Suppressor macrophage treated with lipopolysaccharide for 1 hour (primary cell): Measurements from ENCODE around the gene CHRM4.

Experiments
- DNase-seq, 3 donors: peaks; one replicate each; pipeline ENCODE4 v3.0.0-alpha.2; 2020 to 2022

Gene CHRM4

DNA sequence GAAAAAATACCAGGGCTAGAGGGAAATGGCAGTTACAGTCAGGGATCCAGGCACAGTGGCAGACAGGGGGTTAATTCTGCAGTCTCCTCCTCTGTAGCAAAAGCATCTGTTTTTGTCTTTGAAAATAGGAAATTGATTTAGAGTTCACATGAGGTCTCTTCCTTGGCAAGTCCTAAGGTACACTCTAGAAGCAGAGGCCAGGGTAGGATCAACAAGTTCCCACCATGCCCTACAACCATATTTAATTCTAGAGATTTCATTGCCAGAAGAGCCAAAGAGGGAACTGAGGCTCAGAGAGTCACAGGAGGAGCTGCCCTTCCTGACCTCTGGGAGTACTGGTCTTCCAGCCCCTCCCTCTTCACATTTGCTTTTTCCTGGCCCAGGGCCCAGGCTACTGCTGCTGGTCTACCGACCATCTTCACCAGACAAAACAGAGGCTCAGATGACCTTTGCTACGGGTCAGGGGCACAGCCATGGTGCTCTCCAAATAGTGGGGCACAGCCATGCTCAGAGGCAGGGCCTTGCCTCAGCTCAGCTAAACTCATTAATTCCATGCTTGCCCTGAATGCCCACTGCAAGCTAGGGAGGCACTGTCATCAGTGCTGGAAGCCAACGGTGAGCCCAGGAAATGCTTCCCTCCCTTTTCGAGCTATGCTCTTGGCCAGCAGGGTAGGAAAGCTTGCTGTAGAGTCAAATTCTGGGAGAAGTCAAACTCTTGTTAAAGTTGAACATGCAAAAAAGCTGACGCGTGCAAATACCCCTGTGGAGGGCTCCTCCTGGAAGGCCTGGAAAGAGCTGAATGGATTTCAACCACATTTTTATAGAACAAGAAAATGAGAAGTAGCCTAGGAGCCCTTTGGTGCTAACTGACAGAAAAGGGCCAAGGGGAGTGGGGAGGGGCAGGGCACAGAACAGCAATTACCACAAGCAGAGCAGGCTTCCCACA lies 11.7 kb upstream of the CHRM4 start:
- no peak for DNase-seq

DNA sequence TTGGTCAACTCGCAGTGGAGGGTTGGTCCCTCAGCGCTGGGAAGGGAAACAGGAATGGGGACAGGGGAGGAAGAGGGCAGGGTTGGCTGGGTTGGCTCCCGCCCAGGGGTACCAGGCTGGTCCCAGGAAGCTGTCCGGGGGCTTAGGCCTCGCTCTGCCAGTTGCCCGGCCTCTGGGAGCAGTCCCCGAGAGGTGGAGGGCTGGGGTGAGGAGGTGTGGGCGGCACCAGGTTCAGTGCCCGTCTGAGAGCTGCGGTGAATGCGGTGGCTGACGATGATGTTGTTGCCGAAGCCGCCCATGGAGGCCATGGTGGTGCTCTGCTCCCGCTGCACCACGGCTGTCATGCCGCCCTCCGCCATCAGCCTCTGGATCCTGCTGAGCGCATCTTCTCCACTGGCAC lies 6.0 kb upstream of the CHRM4 start:
- no peak for DNase-seq

DNA sequence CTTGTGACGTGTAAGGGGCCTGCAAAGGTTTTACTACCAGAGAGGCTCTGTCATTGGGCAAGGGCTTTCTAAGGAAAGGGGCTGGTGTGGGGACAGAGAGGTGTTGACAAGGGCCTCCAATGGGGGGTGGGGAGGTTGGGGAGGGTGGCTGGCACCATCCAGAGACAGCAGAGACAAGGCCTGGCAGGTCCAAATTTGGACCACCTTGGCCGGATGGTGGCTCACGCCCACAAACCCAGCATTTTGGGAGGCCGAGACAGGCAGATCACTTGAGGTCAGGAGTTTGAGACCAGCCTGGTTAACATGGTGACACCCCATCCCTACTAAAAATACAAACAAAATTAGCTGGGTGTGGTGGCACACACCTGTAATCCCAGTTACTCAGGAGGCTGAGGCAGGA lies 2.2 kb upstream of the CHRM4 start:
- DNase-seq = no peak

DNA sequence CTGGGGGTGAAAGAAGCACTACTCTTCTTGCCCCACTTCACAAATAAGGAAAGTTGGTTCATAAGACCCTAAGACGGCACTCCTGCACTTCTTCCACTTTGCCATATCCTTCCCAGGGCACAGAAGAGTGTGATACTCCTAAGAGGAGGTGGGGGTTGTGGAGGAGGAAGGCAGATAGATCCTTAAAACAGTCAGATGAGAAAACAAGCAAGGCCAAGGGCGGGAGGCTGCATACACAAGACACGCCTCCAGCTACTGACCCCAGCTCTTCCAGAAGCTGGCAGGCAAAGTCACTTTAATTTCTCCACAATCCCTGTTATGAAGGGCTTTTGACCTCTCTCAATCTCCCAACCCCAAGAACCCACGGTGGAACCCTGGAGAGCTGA lies 1.6 kb upstream of the CHRM4 start:
- no peak for DNase-seq

DNA sequence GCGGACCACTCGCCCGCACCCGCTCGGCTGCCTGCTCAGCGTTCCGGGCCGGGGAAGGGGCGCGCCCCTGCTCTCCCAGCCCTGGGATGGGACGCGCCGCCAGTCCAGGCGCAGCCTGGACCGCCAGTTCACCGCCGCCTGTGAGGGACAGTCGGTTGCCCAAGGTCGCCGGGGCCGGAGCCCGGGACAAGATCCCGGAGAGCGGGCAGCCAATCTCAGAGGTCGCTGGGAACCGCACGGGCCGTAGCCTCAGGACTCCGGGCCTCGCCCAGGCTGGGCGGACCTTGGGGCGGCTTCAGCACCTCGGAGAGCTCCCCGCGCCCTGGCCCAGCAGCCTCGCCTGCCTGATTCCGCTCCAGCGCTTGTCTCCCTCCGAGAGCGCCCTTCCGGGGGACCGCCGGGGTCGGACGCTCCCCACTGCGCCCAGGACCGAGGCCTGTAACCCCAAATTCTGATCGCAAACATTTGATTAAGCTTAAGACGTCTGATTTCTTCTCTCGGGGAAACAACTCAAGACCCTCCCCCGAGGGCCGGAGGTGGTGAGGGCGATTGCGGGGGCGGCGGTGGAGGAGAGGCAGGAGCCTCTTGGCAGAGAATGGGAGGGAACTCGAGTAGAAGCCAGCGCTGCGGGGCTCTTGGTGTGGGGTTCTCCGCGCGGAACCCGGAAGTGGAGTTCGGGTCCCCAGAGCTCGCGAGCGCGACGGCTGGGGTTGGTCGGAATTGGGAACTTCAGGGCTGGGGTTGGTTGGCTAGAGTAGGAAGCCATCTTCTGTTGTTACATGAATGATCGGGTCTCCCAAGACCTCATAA lies 1.1 kb upstream of the CHRM4 start:
- peak; percentile 88 to 95 (median 93) for DNase-seq

DNA sequence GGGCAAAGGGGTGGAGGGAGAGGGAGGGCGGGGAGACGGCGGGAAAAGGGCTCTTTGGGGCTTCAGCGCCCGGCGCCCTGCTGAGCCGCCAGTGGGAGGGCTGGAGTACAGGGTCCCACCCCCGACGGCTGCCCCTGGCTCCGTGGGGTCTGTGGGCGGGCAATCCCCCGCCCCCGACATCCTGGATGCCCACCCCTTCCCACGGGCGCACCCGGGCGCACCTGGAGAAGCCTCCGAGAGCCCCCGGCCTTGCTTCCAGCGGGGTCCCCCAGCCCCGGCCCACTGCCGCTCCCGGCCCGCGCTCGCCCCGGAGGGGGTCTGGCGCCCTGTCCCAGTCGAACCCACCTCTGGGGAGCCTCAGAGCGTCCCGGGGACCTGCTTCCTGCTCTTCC lies 394 bp downstream of the CHRM4 start:
- DNase-seq = no peak

DNA sequence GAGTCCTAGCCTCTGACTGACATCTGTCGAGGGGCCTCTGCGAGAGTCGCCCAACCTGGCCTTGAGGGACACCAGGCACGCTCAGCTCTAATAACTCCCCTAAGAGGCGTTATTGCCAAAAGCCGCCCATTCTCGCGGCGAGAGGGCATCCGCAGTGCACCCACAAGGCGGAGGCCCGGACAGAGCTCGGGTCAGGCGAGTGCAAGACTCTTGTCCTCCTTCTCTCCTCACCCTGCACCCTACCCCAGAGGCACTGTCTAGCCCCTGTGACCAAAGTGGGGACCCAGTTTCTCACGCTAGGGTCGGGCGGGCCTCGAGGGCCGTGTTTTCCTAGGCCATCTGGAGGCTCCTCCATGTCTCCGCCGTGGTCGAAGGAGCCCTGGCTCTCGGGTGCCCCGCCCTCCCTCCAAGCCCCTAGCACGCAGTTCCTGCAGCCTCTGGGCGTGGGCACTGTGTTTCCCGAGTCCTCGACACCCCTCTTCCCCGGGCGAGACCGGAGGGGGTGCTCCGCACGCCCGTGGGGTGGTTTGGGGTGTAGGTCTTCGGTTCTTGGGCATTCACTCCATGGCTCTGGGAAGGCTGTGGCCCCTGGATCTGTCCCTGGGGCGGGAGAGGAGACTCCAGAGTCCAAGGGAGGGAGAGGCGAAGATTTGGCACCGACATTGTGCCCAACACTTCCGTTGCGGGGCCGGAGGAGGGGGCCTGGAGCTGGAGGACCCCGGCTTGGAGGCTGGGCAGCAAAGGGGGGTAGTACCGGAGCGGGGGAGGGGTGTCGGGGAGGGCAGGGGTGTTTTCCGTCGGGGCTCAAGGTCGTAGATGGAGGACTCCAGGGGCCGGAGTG lies 1.0 kb downstream of the CHRM4 start:
- DNase-seq = no peak

DNA sequence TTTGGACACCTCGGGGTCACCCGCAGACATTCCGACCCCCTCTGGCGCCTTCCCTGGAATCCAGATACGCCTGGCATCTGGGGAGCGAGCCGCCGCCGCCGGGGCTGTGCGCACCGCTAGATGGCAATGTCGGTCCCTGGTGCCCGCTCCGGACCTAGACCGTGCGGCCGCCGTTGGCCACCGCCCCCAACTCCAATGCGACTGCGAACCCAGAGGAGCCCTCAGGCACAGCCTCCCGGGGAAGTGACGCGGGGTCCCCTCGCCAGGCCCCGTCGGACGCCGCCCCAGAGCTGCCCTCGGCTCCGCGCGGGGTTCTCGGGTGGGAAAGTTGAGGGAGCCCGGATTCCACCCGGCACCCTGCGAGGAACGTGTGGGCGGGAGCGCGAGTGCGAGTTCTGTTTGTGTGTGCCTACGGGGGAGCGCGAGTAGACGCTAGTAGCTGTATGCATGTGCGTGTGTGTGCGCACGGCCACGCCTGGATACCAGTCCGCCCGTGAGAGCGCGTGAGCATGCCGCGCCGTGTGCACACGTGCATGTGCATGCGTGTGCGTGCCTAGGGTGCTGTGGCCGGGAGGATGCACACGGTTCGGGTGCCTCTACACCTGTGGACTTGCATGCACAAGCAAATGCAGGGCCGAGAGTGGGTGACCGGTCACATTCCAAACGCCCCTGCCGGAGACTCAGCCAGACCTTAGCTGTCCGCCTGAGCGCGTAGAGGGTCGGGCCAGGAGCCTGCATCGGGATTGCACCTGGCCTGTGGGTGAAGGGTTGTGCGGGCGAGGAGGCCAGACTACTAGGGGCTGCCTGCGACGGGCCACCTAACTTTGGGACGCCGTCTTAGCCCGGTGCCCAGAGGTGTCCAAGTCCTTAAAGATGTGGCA lies 1.9 kb downstream of the CHRM4 start:
- DNase-seq = peak; percentile 80 to 91 (median 85)

DNA sequence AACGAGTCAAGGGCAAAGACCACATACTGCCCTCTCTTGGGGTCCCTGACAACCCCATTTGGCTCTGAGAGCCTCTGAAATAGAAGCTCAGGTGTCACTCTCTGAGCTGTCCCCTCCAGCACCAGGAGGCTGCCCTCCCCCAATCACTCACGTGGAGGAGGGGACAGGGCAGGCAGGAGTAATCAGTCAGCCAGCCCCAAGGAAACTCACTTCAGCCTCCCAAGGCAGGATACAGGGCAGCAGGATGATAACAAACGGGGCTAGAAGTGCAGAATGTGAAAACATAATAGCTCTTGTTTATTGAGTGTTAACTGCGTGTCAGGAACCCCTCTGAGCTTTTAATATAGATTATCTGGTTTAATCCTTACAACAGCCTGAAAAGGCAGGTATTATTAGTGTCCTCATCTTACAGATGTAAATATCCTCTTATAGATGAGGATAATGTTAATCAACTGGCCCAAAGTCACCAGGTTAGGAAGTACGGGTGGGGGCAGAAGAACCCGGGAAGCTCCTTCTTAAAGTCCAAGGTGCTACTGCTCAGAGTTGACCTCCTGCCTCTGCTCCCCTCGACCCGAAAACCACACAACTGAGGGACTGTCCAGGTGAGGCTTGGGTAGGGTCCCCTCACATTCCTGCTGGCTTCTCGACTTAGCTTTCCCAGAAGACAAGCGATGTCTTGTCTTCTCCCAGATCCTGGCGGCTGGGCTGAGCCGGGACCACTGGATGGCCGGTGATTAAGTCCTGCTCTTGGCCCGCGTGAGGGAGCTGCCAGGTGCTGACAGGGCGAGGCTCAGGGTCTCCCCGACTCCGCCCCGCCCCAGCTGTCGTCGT lies 2.7 kb downstream of the CHRM4 start:
- no peak for DNase-seq

DNA sequence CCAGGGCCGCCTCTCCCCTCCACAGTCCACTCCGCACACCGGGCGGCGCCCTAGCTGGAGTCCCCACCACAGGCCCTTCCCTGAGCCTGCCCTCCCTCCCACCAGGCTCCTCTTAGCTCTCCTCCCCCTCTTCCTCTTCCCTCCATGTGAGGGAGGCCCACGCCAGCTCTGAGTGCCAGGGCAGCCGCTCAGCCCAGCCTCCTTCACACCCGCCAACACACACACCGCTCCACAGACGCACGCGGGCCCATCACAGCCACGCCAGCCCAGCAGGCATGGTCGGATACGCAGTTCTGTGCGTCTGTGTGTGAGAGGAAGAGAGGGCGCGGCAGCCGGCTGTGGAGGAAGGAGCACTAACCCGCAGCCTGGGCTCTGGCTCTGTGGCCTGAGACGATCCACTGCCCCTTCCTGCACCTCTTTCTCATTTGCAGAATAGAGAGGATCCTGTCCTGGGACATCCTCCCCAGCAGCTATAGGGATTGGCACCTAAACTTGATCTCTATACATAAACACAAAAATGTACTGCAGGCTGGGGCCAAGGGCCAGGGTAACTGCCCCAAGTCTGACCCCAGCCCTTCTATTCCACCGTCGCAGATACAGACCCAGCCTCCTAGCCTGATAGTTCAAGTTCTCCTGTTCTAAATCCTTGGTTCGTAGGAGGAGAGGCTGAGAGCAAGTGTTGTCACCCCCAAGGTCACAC lies 3.5 kb downstream of the CHRM4 start:
- peak; percentile 64 to 73 (median 71) for DNase-seq

DNA sequence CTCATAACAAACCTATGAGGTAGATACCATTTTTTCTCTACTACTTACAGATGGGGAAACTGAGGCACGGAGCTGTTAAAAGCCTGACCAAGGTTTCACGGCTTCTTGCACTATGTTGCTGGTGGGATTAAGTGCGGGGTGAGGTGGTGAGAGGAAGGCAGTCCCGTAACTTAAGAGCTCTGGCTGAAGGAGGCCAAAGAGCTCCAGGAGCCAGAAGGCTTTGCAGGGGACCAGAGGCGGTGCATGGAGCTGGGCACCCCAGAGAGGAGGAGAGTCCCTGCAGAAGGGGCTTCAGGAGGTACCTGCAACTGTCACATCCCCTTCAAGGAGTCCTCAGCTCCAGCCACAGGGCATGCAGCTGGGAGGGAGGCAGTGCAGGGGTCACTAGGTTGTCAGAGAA lies 4.1 kb downstream of the CHRM4 start:
- DNase-seq = no peak

DNA sequence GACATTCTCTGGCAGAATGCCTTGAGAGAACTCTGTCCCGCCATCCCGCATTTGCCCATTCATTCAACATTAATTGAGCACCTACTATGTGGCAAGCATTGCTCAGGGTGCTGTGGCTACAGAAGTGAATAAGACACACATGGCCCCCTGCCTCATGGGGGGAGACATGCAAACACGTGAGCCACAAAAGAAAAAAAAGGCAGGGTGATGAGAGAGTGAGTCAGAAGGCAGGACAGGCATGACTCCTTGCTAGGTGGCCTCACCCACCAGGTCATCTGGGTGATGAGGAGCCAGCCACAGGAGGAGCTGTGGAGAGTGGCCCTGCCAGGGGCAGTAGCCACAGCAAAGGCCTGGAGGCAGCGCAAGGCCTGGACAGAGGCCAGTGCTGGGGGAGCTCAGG lies 4.9 kb downstream of the CHRM4 start:
- DNase-seq = peak; percentile 30 to 49 (median 33)

DNA sequence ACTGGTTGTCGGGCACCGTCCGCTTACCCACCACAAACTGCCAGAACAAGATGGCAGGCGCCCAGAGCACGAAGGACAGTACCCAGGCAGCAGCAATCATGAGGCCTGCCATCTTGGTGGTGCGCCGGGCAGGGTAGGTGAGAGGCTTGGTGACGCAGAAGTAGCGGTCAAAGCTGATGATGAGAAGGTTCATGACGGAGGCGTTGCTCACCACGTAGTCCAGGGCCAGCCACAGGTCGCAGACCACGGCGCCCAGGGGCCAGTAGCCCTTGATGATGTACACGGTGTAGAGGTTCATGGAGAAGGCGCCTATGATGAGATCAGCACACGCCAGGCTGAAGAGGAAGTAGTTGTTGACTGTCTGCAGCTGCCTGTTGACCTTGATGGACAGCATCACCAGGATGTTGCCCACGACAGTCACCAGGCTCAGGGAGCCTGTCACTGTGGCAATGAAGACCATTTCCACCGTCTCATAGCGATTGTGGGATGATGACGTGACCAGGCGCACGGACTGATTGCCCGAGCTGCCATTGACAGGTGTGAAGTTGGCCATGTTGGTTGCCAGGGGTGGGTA lies 5.5 kb downstream of the CHRM4 start:
- peak in 2 of 3 donors; percentile 31 to 44 for DNase-seq

DNA sequence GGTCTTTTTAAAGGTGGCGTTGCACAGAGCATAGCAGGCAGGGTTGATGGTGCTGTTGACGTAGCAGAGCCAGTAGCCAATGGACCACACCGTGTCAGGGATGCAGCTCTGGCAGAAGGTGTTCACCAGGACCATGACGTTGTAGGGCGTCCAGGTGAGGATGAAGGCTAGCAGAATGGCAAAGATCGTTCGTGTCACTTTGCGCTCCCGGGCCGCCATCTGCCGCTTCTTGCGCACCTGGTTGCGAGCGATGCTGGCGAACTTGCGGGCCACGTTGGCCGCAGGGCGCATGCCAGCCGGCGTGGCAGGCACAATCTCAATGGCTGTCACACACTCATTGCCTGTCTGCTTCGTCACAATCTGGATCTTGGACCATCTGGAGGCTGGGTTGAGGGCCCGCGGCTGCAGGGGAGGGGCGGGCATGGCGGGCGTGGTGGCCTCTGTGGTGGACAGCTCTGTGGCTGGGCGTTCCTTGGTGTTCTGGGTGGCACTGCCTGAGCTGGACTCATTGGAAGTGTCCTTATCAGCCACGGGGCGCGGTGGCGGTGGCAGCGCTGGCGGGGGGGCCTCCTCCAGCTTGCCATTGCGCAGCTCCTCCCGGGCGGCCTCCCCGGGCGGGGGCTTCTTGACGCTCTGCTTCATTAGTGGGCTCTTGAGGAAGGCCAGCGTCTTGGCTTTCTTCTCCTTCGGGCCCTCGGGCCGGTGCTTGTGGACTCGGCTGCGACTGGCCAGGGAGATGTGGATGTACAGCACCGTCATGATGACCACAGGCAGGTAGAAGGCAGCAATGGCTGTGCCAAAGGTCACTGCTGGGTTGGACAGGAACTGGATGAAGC lies 6.2 kb downstream of the CHRM4 start:
- DNase-seq = no peak

DNA sequence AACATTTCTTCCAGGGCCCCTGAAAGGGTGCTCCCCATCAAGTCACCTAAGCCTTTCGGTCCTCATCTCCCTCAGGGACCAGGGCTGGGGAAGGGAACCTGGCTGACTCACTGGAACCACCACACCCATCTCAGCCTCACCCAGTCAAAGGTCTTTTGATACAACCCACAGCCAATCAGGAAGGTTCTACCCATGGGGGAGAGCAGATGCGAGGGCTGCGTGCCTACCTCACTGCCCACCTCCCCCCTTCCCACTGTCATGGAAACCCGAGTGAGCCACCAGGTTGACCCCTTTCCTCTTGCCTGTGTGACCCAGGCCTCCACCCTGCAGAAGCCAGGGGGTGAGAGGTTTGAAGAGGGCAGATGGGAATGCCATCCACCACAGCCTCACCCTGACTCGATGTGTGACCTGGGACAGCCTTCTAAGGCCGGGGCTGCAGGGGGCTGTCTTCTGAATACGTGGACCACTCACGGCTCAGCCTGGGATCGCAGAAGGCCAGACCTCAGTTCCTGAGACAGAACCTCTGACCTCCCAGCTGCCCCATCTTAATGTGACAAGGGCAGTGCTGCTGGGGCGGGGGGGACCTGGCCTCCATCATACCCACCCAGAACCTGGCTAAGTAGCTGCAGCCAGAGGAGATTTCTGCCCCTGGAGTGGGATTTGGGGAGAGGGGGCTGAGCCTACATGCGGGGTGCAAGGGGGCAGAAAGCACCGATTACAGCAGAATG lies 7.4 kb downstream of the CHRM4 start:
- DNase-seq = no peak

DNA sequence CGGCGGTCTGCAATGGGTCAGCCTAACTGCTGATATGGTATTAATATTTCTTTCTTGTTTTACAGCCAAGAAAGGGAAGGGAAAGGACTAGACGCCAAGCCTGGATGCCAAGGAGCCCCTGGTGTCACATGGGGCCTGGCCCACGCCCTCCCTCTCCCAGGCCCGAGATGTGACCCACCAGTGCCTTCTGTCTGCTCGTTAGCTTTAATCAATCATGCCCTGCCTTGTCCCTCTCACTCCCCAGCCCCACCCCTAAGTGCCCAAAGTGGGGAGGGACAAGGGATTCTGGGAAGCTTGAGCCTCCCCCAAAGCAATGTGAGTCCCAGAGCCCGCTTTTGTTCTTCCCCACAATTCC lies 8.2 kb downstream of the CHRM4 start:
- no peak for DNase-seq

DNA sequence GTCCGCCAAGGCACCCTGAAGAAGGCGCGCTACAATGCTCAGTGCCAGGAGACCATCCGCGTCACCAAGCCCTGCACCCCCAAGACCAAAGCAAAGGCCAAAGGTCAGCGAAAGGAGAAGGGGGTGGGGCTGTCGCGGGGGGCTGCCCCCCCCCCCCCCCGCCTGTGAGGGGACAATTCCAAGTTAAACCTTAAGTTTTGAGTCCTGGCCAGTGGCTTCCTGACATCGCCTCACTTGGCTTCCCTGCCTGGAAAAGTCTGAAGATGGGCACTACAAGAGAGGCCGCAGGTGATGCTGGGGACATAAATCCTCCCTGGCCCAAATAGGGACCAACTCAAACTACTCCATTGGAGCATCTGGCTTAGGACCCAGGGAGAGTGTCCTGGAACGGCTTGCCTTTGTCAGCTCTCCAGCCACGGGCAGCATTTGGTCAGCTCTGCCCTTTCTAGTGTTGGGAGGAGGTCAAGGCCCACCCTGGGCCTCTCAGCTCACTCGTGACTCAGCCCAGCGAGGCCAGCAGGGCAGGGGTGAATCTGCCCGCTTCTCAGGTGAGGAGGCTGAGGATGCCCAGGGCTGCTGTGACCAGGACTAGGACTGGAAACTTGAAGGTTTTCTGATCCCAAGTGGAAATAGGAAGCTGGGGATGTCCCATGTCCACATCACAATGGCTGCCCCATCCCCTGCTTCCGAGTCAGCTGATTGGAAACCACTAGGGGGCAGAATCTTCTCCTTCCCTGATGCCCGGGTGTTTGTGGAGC lies 8.8 kb downstream of the CHRM4 start:
- DNase-seq = peak; percentile 56 to 73 (median 56)
